GM23248 (cell line): ENCODE results near the gene C1orf122. TPM values are rescaled to one million over a fixed set of nuclear protein-coding genes. Genes with fewer than 3 reads are reported as not detected.

Source experiments
- DNase-seq: peaks from one replicate; pipeline ENCODE4 v3.0.0-alpha.2; 2015
- H2AFZ ChIP-seq: fragments of 200-600 bp; sonication (generic); 2 replicates; pipeline ENCODE4 v1.6.1; 2016; ENCODE audit warnings: antibody characterized with exemption
- H3F3A ChIP-seq: fragments of 200-600 bp; sonication (generic); 2 replicates; pipeline ENCODE4 v1.6.1; 2016; ENCODE audit warnings: mild to moderate bottlenecking, antibody characterized with exemption, mixed run types; ENCODE audit not compliant: insufficient read depth
- H3K27ac ChIP-seq: fragments of 200-600 bp; sonication (generic); 2 replicates; pipeline ENCODE4 v1.5.1; 2016; ENCODE audit warnings: mild to moderate bottlenecking
- H3K27me3 ChIP-seq: fragments of 200-600 bp; sonication (generic); replicated peaks from 2 replicates; pipeline ENCODE4 v1.6.1; 2016; ENCODE audit warnings: mild to moderate bottlenecking; ENCODE audit not compliant: insufficient read depth
- H3K36me3 ChIP-seq: fragments of 200-600 bp; sonication (generic); 2 replicates; pipeline ENCODE4 v1.6.1; 2016; ENCODE audit warnings: low read depth, mild to moderate bottlenecking
- H3K4me1 ChIP-seq: fragments of 200-600 bp; sonication (generic); 2 replicates; pipeline ENCODE4 v1.6.1; 2016; ENCODE audit warnings: mild to moderate bottlenecking; ENCODE audit not compliant: insufficient read depth
- H3K4me2 ChIP-seq: fragments of 200-600 bp; sonication (generic); one replicate; pipeline ENCODE4 v1.6.1; 2016; ENCODE audit warnings: mild to moderate bottlenecking; ENCODE audit not compliant: unreplicated experiment
- H3K4me3 ChIP-seq: fragments of 200-600 bp; sonication (generic); 2 replicates; pipeline ENCODE4 v1.5.1; 2016; ENCODE audit warnings: mild to moderate bottlenecking
- H3K79me2 ChIP-seq: fragments of 200-600 bp; sonication (generic); 2 replicates; pipeline ENCODE4 v1.6.1; 2016; ENCODE audit warnings: mild to moderate bottlenecking; ENCODE audit not compliant: insufficient read depth
- H3K9ac ChIP-seq: fragments of 200-600 bp; sonication (generic); 2 replicates; pipeline ENCODE4 v1.6.1; 2016; ENCODE audit warnings: mild to moderate bottlenecking
- H3K9me2 ChIP-seq: fragments of 200-600 bp; sonication (generic); 2 replicates; pipeline ENCODE4 v1.6.1; 2016; ENCODE audit warnings: mixed run types, mild to moderate bottlenecking, moderate library complexity; ENCODE audit not compliant: insufficient read depth
- H3K9me3 ChIP-seq: fragments of 200-600 bp; sonication (generic); one replicate; pipeline ENCODE4 v1.6.1; 2017; ENCODE audit warnings: low read depth
- H4K20me1 ChIP-seq: fragments of 200-600 bp; sonication (generic); 2 replicates; pipeline ENCODE4 v1.6.0; 2016; ENCODE audit not compliant: insufficient read depth
- EZH2 ChIP-seq: fragments of 200-600 bp; sonication (generic); IDR thresholded peaks from 2 replicates; pipeline ENCODE4 v1.6.1; 2018; ENCODE audit warnings: antibody characterized with exemption, mild to moderate bottlenecking; ENCODE audit not compliant: insufficient read depth, poor library complexity, severe bottlenecking
- EZH2phosphoT487 ChIP-seq: fragments of 200-600 bp; sonication (generic); IDR thresholded peaks from 2 replicates; pipeline ENCODE4 v1.6.1; 2018; ENCODE audit warnings: antibody characterized with exemption, moderate library complexity, mild to moderate bottlenecking, low read depth; ENCODE audit not compliant: insufficient read depth
- WGBS, 2 experiments: methylation state at CpG; one replicate each; pipeline ENCODE4 v1.1.6; 2015 to 2017; ENCODE audit warnings: low lambda C conversion rate in 2 of 2, low coverage in 1 of 2; ENCODE audit errors: missing lambda C conversion rate in 2 of 2; 5-methylcytosine and 5-hydroxymethylcytosine counted together
- in situ Hi-C: fragments of 300-500 bp; cut with MboI; formaldehyde crosslinking; loops from 2 replicates; pipeline ENCODE4 v1.15.0; 2020
- polyA plus RNA-seq: library from polyadenylated mRNA; unstranded; fragments of >200 nt; fragmentation: Nextera tagmentation; extraction: Ambion mirVana; gene quantifications from 2 replicates; pipeline ENCODE4 v1.2.1, GENCODE V29; 2016
- total RNA-seq: library from RNA; depleted of rRNA; stranded (reverse); fragments of >200 nt; shearing (Covaris generic); gene quantifications from 2 replicates; pipeline ENCODE4 v1.2.3, GENCODE V29; 2014

The C1orf122 gene
- total and polyA plus RNA-seq, 2 experiments from 2014 or later: 103 to 110 TPM

GRCh38 chr1:37814252-37814651 lies 6.7 kb downstream of the C1orf122 start:
- H3K9ac ChIP-seq: peak overlapping the region; percentile 5; the same call in 1 of the 2 replicates
- H2AFZ ChIP-seq: no peak overlapping the region
- no peak overlapping the region for H3K4me3 ChIP-seq
- in situ Hi-C loops: no loop called here
- no peaks in the 10 kb centered on the region for H3K9me3 ChIP-seq
- DNase-seq: peak; percentile 42
- no peaks in the 10 kb centered on the region for H3K27me3 ChIP-seq
- TF ChIP-seq EZH2: no peak
- no peak for TF ChIP-seq EZH2phosphoT487
- H3K79me2 ChIP-seq: peaks cover 61% of the 10 kb centered on the region
- H3K27ac ChIP-seq: peak overlapping the region; percentile 27; the same call in 1 of the 2 replicates
- no peaks in the 10 kb centered on the region for H4K20me1 ChIP-seq
- no peaks in the 10 kb centered on the region for H3K9me2 ChIP-seq
- H3F3A ChIP-seq: peaks cover 26% of the 10 kb centered on the region
- WGBS, 2 experiments: 22 to 23% methylated on average over 7 of the region's 7 CpGs
- H3K4me1 ChIP-seq: peaks cover 15% of the 10 kb centered on the region
- peaks cover 15% of the 10 kb centered on the region for H3K36me3 ChIP-seq
- no peak overlapping the region for H3K4me2 ChIP-seq

- Histone ChIP-seq H3F3A (peaks cover 9% of the 10 kb centered on the region; the same call in 1 of the 2 replicates), H3K9ac (no peak overlapping the region), H3K4me1 (no peaks in the 10 kb centered on the region), H4K20me1 (no peaks in the 10 kb centered on the region), H3K36me3 (peaks cover 40% of the 10 kb centered on the region), H3K4me2 (no peak overlapping the region), H3K9me2 (no peaks in the 10 kb centered on the region), H3K27me3 (no peaks in the 10 kb centered on the region), H3K9me3 (no peaks in the 10 kb centered on the region), H3K4me3 (no peak overlapping the region), H3K27ac (no peak overlapping the region), H3K79me2 (peaks cover 44% of the 10 kb centered on the region), H2AFZ (no peak overlapping the region)
- in situ Hi-C loops: no loop called here
- WGBS, 2 experiments: 48 to 50% methylated on average over 2 of the region's 2 CpGs
- no peak for DNase-seq
- TF ChIP-seq EZH2 (no peak), EZH2phosphoT487 (no peak)
These were observed 9.9 kb downstream of the C1orf122 start for GRCh38 chr1:37817481-37817880.

GRCh38 chr1:37821481-37821880 lies 13.9 kb downstream of the C1orf122 start:
- Histone ChIP-seq H3F3A (no peaks in the 10 kb centered on the region), H3K4me3 (no peak overlapping the region), H3K9me3 (no peaks in the 10 kb centered on the region), H3K79me2 (peaks cover 20% of the 10 kb centered on the region), H3K27ac (no peak overlapping the region), H3K4me2 (no peak overlapping the region), H3K4me1 (no peaks in the 10 kb centered on the region), H2AFZ (no peak overlapping the region), H3K36me3 (peaks cover 49% of the 10 kb centered on the region), H3K9me2 (no peaks in the 10 kb centered on the region), H3K27me3 (no peaks in the 10 kb centered on the region), H4K20me1 (no peaks in the 10 kb centered on the region), H3K9ac (no peak overlapping the region)
- in situ Hi-C loops: no loop called here
- no peak for DNase-seq
- WGBS, 2 experiments: 98 to 99% methylated on average over 2 of the region's 2 CpGs
- no peak for TF ChIP-seq EZH2phosphoT487

GRCh38 chr1:37822906-37823815 lies 15.6 kb downstream of the C1orf122 start:
- H3K4me2 ChIP-seq: no peak overlapping the region
- H3K79me2 ChIP-seq: peaks cover 14% of the 10 kb centered on the region
- in situ Hi-C loops: no loop called here
- H4K20me1 ChIP-seq: no peaks in the 10 kb centered on the region
- H2AFZ ChIP-seq: no peak overlapping the region
- DNase-seq: peak; percentile 44
- WGBS, 2 experiments: 78 to 79% methylated on average over 9 of the region's 9 CpGs
- no peaks in the 10 kb centered on the region for H3F3A ChIP-seq
- peaks cover 48% of the 10 kb centered on the region for H3K36me3 ChIP-seq
- H3K9ac ChIP-seq: no peak overlapping the region
- no peaks in the 10 kb centered on the region for H3K27me3 ChIP-seq
- no peaks in the 10 kb centered on the region for H3K4me1 ChIP-seq
- no peaks in the 10 kb centered on the region for H3K9me2 ChIP-seq
- H3K27ac ChIP-seq: no peak overlapping the region; the same call in 1 of the 2 replicates
- no peak for TF ChIP-seq EZH2
- no peak for TF ChIP-seq EZH2phosphoT487
- H3K4me3 ChIP-seq: no peak overlapping the region
- H3K9me3 ChIP-seq: no peaks in the 10 kb centered on the region
